ENCODE measurements around the gene CACNA1A.

Gene CACNA1A

DNA sequence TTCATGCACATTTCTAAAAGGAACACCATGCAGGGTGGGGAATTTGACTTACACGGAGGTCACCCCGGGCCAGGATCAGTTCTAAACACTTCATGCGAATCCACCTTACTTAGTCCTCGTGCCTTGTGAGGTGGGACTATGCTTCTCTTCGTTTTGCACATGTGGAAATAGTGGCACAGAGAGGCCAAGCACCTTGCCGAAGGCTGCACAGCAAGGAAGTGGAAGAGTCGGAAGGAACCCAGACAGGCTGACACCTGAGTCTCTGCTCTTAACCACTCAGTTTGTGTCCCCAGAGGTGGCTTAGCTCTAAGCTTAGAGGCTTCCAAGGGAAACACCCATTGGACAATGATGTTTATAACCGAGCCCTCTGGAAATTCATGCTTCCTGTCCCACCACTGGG is 150.1 kb downstream of the CACNA1A start:
- H3K4me1 ChIP-seq (ENCODE audit: control insufficient read depth, insufficient read depth, low read length, poor library complexity, severe bottlenecking), result no peaks in the 10 kb centered on the region

DNA sequence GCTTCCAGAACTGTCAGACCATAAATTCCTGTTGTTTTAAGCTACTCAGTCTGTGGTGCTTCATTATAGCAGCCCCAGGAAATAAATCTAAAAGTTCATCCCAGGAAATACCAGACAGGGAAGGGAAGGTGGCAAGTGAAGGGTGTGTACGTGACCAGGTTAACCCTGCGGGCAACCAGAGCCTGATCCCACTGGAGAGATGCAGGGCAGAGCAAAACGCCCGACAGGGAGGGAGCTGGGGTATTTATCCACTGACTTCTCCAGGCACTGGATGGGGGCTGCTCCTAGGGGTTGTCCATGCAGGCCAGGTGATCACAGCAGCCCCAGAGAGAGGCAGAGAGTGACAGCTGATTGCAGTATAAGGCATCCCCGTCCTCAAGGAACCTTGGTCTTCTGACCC is 150.9 kb downstream of the CACNA1A start:
- no peak overlapping the region for H3K4me3 ChIP-seq (ENCODE audit: insufficient read depth, low read depth, low read length, poor library complexity, severe bottlenecking)
- H3K36me3 ChIP-seq (ENCODE audit: control insufficient read depth, insufficient read depth, low read length), result no peaks in the 10 kb centered on the region

More for the DNA sequence above, 150.1 kb downstream of the CACNA1A start:
- Histone ChIP-seq H3K9me3 (ENCODE audit: control insufficient read depth, low read length) (no peaks in the 10 kb centered on the region), H3K27me3 (replicated peaks; ENCODE audit: control insufficient read depth, insufficient read depth, low read length, poor library complexity, severe bottlenecking) (no peaks in the 10 kb centered on the region), H3K36me3 (ENCODE audit: control insufficient read depth, insufficient read depth, low read length) (no peaks in the 10 kb centered on the region), H3K27ac (ENCODE audit: insufficient read depth, low read length, poor library complexity, severe bottlenecking) (no peak overlapping the region), H3K4me3 (ENCODE audit: insufficient read depth, low read depth, low read length, poor library complexity, severe bottlenecking) (no peak overlapping the region)
- DNase-seq, result no peak

DNA sequence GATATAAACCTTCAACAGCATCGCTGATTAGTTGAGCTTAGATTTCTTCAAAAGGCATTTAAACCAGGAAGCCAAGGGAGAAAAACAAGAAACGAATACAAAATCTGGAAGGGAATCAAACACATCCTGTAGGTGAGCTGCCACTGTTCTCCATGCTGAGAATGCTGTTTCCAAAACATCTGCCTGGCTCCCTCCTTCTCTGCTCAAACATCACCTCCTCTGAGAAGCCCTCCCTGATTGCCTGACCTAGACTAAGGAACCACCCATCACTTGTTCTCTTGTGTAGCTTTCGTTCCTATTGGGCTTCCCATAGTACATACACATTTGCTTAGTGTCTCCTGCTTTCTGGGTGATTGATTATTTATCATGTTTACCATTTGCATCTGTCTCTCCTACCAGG is 152.7 kb downstream of the CACNA1A start:
- DNase-seq, result no peak
- no peak overlapping the region for H3K27ac ChIP-seq (ENCODE audit: insufficient read depth, low read length, poor library complexity, severe bottlenecking)
- H3K9me3 ChIP-seq (ENCODE audit: control insufficient read depth, low read length), result no peaks in the 10 kb centered on the region
- H3K4me1 ChIP-seq (ENCODE audit: control insufficient read depth, insufficient read depth, low read length, poor library complexity, severe bottlenecking), result no peaks in the 10 kb centered on the region
- no peak overlapping the region for H3K4me3 ChIP-seq (ENCODE audit: insufficient read depth, low read depth, low read length, poor library complexity, severe bottlenecking)
- peaks cover 3% of the 10 kb centered on the region for H3K27me3 ChIP-seq (replicated peaks; ENCODE audit: control insufficient read depth, insufficient read depth, low read length, poor library complexity, severe bottlenecking)
- H3K36me3 ChIP-seq (ENCODE audit: control insufficient read depth, insufficient read depth, low read length), result no peaks in the 10 kb centered on the region

More for the DNA sequence above, 150.9 kb downstream of the CACNA1A start:
- Histone ChIP-seq H3K27ac (ENCODE audit: insufficient read depth, low read length, poor library complexity, severe bottlenecking) (no peak overlapping the region), H3K9me3 (ENCODE audit: control insufficient read depth, low read length) (no peaks in the 10 kb centered on the region), H3K27me3 (replicated peaks; ENCODE audit: control insufficient read depth, insufficient read depth, low read length, poor library complexity, severe bottlenecking) (no peaks in the 10 kb centered on the region), H3K4me1 (ENCODE audit: control insufficient read depth, insufficient read depth, low read length, poor library complexity, severe bottlenecking) (no peaks in the 10 kb centered on the region)
- DNase-seq, result no peak

DNA sequence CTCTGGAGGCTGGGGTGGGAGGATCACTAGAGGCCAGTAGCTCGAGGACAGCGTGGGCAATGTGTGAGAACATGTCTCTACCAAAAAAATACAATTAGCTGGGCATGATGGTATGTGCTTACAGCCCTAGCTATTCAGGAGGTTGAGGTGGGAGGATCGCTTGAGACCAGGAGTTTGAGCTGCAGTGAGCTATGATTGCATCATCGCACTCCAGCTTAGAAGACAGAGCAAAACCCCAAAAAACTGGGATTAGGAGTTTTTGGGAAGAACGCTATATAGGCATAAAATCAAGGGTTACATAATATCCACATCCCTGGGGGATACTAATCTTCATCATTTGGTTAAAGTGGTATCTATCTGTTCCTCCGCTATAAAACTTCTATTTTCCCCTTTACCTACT is 155.5 kb downstream of the CACNA1A start:
- peaks cover 3% of the 10 kb centered on the region for H3K27me3 ChIP-seq (replicated peaks; ENCODE audit: control insufficient read depth, insufficient read depth, low read length, poor library complexity, severe bottlenecking)
- no peaks in the 10 kb centered on the region for H3K4me1 ChIP-seq (ENCODE audit: control insufficient read depth, insufficient read depth, low read length, poor library complexity, severe bottlenecking)
- no peak overlapping the region for H3K27ac ChIP-seq (ENCODE audit: insufficient read depth, low read length, poor library complexity, severe bottlenecking)
- no peak for DNase-seq
- no peak overlapping the region for H3K4me3 ChIP-seq (ENCODE audit: insufficient read depth, low read depth, low read length, poor library complexity, severe bottlenecking)
- no peaks in the 10 kb centered on the region for H3K36me3 ChIP-seq (ENCODE audit: control insufficient read depth, insufficient read depth, low read length)
- H3K9me3 ChIP-seq (ENCODE audit: control insufficient read depth, low read length), result no peaks in the 10 kb centered on the region

DNA sequence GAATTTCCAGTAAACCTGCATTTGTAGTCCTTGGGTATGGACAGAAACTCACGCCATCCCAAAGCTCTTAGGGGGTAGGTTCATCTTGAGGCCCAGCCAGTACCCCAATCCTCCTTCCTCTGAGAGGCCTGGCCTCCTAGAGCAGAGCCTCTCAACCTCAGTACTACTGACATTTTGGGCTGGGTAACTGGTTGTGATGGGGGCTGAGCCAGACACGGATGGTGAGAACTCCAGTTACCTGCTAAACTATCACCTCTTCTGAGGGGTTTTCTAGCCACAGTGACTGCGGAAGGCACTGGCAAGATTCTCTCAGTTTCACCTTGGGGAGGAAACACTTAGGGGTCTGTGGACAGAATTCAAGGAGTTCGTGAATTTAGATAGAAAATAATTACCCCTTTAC is 156.2 kb downstream of the CACNA1A start:
- Histone ChIP-seq H3K36me3 (ENCODE audit: control insufficient read depth, insufficient read depth, low read length) (no peaks in the 10 kb centered on the region), H3K4me3 (ENCODE audit: insufficient read depth, low read depth, low read length, poor library complexity, severe bottlenecking) (no peak overlapping the region), H3K27me3 (replicated peaks; ENCODE audit: control insufficient read depth, insufficient read depth, low read length, poor library complexity, severe bottlenecking) (peaks cover 3% of the 10 kb centered on the region)

DNA sequence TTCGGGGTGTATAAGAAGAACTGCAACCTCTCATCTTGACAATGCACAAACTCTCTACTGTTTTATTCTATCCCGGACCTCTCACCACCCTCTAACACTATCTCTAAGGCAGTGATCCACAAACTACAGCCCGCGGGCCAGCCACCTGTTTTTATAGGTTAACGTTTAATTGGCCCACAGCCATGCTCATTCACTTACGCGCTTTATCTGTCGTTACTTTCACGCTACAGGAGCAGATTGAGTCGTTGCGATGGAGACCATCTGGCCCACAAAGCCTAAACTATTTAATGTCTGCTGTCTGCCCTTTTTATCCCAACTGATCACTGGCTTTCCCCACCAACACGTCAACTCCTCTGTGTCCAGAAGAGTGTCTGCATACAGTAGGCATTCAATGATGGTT is 158.9 kb downstream of the CACNA1A start:
- no peaks in the 10 kb centered on the region for H3K9me3 ChIP-seq (ENCODE audit: control insufficient read depth, low read length)
- no peak overlapping the region for H3K27ac ChIP-seq (ENCODE audit: insufficient read depth, low read length, poor library complexity, severe bottlenecking)
- no peaks in the 10 kb centered on the region for H3K4me1 ChIP-seq (ENCODE audit: control insufficient read depth, insufficient read depth, low read length, poor library complexity, severe bottlenecking)
- H3K4me3 ChIP-seq (ENCODE audit: insufficient read depth, low read depth, low read length, poor library complexity, severe bottlenecking), result no peak overlapping the region
- DNase-seq, result no peak
- H3K27me3 ChIP-seq (replicated peaks; ENCODE audit: control insufficient read depth, insufficient read depth, low read length, poor library complexity, severe bottlenecking), result peaks cover 3% of the 10 kb centered on the region
- H3K36me3 ChIP-seq (ENCODE audit: control insufficient read depth, insufficient read depth, low read length), result no peaks in the 10 kb centered on the region

More for the DNA sequence above, 156.2 kb downstream of the CACNA1A start:
- DNase-seq, result no peak
- Histone ChIP-seq H3K4me1 (ENCODE audit: control insufficient read depth, insufficient read depth, low read length, poor library complexity, severe bottlenecking) (no peaks in the 10 kb centered on the region), H3K27ac (ENCODE audit: insufficient read depth, low read length, poor library complexity, severe bottlenecking) (no peak overlapping the region), H3K9me3 (ENCODE audit: control insufficient read depth, low read length) (no peaks in the 10 kb centered on the region)

DNA sequence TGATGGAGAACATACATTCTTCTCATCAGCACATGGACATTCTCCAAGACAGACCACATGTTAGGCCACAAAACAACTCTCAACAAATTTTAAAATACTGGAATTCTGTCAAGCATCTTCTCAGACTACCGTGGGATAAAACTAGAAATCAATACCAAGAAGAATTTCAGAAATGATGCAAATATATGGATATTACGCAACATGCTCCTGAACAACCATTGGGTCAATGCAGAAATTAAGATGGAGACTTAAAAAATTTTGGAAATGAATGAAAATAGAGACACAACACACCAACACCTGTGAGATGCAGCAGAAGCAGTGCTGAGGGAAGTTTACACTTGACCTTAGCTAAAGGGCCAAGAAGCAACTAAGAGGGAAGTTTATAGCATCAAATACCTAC is 162.8 kb downstream of the CACNA1A start:
- Histone ChIP-seq H3K27ac (ENCODE audit: insufficient read depth, low read length, poor library complexity, severe bottlenecking) (no peak overlapping the region), H3K36me3 (ENCODE audit: control insufficient read depth, insufficient read depth, low read length) (no peaks in the 10 kb centered on the region), H3K9me3 (ENCODE audit: control insufficient read depth, low read length) (no peaks in the 10 kb centered on the region), H3K4me1 (ENCODE audit: control insufficient read depth, insufficient read depth, low read length, poor library complexity, severe bottlenecking) (no peaks in the 10 kb centered on the region), H3K27me3 (replicated peaks; ENCODE audit: control insufficient read depth, insufficient read depth, low read length, poor library complexity, severe bottlenecking) (no peaks in the 10 kb centered on the region), H3K4me3 (ENCODE audit: insufficient read depth, low read depth, low read length, poor library complexity, severe bottlenecking) (no peak overlapping the region)
- DNase-seq, result no peak

DNA sequence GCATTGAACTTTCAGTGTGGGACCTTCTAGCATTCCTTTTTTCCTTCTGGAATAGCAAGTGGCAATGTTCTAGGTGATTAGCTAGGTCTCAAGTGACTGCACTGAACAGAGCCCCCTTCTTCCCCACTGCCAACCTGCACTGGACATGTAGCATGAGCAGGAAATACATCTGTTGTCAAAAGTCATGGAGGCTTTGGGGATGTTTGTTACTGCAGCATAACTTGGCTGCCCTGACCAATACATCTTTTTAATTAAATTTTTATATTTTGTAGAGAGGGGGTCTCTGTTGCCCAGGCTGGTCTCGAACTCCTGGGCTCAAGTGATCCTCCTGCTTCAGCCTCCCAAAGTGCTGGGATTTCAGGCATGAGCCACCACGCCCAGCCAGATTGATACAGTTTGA is 163.6 kb downstream of the CACNA1A start:
- Histone ChIP-seq H3K4me1 (ENCODE audit: control insufficient read depth, insufficient read depth, low read length, poor library complexity, severe bottlenecking) (no peaks in the 10 kb centered on the region), H3K27me3 (replicated peaks; ENCODE audit: control insufficient read depth, insufficient read depth, low read length, poor library complexity, severe bottlenecking) (no peaks in the 10 kb centered on the region), H3K36me3 (ENCODE audit: control insufficient read depth, insufficient read depth, low read length) (no peaks in the 10 kb centered on the region), H3K4me3 (ENCODE audit: insufficient read depth, low read depth, low read length, poor library complexity, severe bottlenecking) (no peak overlapping the region), H3K27ac (ENCODE audit: insufficient read depth, low read length, poor library complexity, severe bottlenecking) (no peak overlapping the region), H3K9me3 (ENCODE audit: control insufficient read depth, low read length) (no peaks in the 10 kb centered on the region)
- DNase-seq, result no peak

DNA sequence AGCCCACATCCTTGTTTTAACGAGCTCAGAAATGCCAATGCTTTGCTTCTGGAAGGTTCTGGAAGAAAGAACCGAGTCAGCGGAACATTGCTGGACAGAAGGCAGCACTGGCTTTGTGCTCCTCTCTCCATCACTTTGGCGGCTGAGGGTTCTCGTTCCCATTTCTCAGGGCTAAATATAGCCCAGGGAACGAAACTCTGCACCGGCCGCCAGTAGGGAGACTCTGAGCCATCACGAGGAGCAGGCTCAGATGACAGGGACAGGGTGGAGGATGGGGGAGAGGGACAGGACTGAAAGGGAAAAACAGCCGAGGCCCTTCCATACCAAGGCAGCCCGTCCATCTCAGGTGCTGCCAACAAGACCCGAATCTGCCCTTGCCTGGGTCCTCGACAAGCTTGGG is 166.4 kb downstream of the CACNA1A start:
- DNase-seq, result no peak
- Histone ChIP-seq H3K9me3 (ENCODE audit: control insufficient read depth, low read length) (no peaks in the 10 kb centered on the region), H3K4me1 (ENCODE audit: control insufficient read depth, insufficient read depth, low read length, poor library complexity, severe bottlenecking) (no peaks in the 10 kb centered on the region), H3K27ac (ENCODE audit: insufficient read depth, low read length, poor library complexity, severe bottlenecking) (no peak overlapping the region), H3K36me3 (ENCODE audit: control insufficient read depth, insufficient read depth, low read length) (no peaks in the 10 kb centered on the region), H3K4me3 (ENCODE audit: insufficient read depth, low read depth, low read length, poor library complexity, severe bottlenecking) (no peak overlapping the region), H3K27me3 (replicated peaks; ENCODE audit: control insufficient read depth, insufficient read depth, low read length, poor library complexity, severe bottlenecking) (peaks cover 2% of the 10 kb centered on the region)

DNA sequence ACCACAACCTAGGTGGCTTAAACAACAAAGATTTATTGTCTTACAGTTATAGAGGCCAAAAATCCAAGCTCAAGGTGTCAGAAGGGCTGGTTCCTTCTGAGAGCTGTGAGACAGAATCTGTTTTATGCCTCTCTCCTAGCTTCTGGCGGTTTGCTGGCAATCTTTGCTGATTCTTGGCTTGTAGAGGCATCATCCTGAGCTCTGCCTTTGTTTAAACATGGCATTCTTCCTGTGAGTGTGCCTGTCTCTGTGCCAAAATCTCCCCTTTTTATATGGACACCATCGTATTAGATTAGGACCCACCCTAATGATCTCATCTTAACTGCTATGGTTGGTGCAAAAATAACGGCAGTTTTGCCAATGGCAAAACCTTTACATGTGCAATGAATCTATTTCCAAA is 169.1 kb downstream of the CACNA1A start:
- H3K9me3 ChIP-seq (ENCODE audit: control insufficient read depth, low read length), result no peaks in the 10 kb centered on the region
- no peaks in the 10 kb centered on the region for H3K4me1 ChIP-seq (ENCODE audit: control insufficient read depth, insufficient read depth, low read length, poor library complexity, severe bottlenecking)
- no peak overlapping the region for H3K27ac ChIP-seq (ENCODE audit: insufficient read depth, low read length, poor library complexity, severe bottlenecking)
- no peaks in the 10 kb centered on the region for H3K36me3 ChIP-seq (ENCODE audit: control insufficient read depth, insufficient read depth, low read length)
- H3K27me3 ChIP-seq (replicated peaks; ENCODE audit: control insufficient read depth, insufficient read depth, low read length, poor library complexity, severe bottlenecking), result peaks cover 6% of the 10 kb centered on the region
- DNase-seq, result no peak
- no peak overlapping the region for H3K4me3 ChIP-seq (ENCODE audit: insufficient read depth, low read depth, low read length, poor library complexity, severe bottlenecking)

All from effector memory CD4-positive, alpha-beta T cell (primary cell).